Hematopoietic multipotent progenitor cell (in vitro differentiated cells): ENCODE data around the gene VWA5A. TPM values are rescaled to one million over a fixed set of nuclear protein-coding genes. Genes with fewer than 3 reads are reported as not detected.

Experiments
- total RNA-seq: library from RNA; depleted of rRNA; stranded (reverse); fragments of >200 nt; gene quantifications from one replicate; pipeline ENCODE4 v1.2.3, GENCODE V29; 2012

The VWA5A gene
- total RNA-seq, 1 donor, result 19.1 TPM

Other genes with a start within 250 kb of the VWA5A start
- gene TMEM225, start 229.8 kb upstream of the VWA5A start, total RNA-seq, result not detected
- not detected for gene OR8D4, start 213.3 kb upstream of the VWA5A start, total RNA-seq
- gene OR4D5, start 175.8 kb upstream of the VWA5A start, total RNA-seq, result 0.27 TPM
- not detected for gene OR6T1, start 171.6 kb upstream of the VWA5A start, total RNA-seq
- under 0.01 TPM for gene OR10S1, start 137.7 kb upstream of the VWA5A start, total RNA-seq
- under 0.01 TPM for gene OR10G6, start 120.3 kb upstream of the VWA5A start, total RNA-seq
- gene OR10G4, start 102.5 kb upstream of the VWA5A start, total RNA-seq, result not detected
- gene OR10G9, start 92.4 kb upstream of the VWA5A start, total RNA-seq, result under 0.01 TPM
- under 0.01 TPM for gene OR10G8, start 88.7 kb upstream of the VWA5A start, total RNA-seq
- gene OR10G7, start 74.1 kb upstream of the VWA5A start, total RNA-seq, result not detected
- gene OR10D3, start 67.9 kb downstream of the VWA5A start, total RNA-seq, result not detected
- under 0.01 TPM for gene OR8G1, start 125.6 kb downstream of the VWA5A start, total RNA-seq
- gene OR8G5, start 140.9 kb downstream of the VWA5A start, total RNA-seq, result not detected
- gene OR8D1, start 198.5 kb downstream of the VWA5A start, total RNA-seq, result not detected
- not detected for gene OR8D2, start 204.7 kb downstream of the VWA5A start, total RNA-seq